HG03558 (cell line): ENCODE measurements around the gene PRKCE.
A peak's percentile ranks its signal among the peaks of the same experiment; 100 is the strongest.

Experiments
- ATAC-seq: cut with Tn5 transposase; IDR thresholded peaks from one replicate; pipeline ENCODE4 v1.9.1; 2021; ENCODE audit warnings: moderate number of reproducible peaks; ENCODE audit not compliant: unreplicated experiment; ENCODE audit errors: extremely low read depth

PRKCE gene

DNA sequence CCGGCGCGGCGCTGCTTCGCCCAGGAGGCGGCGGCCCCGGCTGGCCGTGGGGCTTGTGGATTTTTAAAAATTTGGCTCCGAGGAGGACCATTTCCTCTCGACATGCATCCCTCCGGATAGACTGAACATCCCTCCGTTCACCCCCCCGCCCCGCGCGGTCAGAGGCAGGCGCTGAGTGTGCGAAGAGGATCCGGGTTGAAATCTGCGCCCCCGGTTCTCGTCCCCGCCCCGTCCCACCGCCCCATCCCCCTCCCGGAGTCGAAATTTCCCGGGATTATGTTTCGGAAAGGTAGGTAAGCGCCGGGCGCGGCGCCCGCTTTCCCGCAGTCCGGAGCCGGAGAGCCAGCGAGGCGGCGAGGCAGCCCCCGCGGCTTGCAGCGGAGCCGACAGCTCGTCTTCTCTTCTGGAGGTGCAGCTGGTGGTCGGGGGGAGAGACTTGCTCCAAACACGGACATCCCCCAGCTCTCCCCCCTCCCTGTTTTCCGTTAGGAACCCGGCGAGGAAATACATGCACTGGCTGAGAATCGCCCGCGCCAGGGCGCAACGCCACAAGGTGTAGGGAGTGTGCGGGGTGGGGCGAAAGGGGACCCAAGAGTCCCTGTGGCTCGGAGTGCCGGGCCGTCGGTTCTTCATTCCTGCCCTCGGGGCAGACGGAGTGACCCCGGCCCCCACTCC, at the start of gene PRKCE:
PRKCE (plus strand) TSS at position 261 of the 675 bp plus-strand sequence.
- peak; percentile 4 for ATAC-seq

DNA sequence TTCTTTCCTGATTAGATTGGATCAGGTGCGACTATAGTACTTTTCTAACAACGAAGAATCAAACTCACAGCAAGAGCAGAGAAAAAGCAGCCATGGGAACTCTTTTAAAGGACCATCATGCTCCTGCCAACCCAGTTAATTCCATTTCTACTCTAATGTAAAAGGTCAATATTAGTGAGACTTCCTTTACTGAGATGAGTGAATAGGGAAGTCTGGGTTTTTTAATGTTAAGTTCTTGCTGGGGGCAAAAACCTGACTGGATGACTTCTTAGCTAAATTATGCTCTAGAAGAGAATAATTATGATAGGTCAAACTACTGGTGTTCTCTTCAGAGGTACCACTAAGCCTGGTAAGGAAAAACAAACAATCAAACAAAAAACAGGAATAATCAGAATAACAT, 48.9 kb upstream of the PRKCE start:
- ATAC-seq, result no peak

DNA sequence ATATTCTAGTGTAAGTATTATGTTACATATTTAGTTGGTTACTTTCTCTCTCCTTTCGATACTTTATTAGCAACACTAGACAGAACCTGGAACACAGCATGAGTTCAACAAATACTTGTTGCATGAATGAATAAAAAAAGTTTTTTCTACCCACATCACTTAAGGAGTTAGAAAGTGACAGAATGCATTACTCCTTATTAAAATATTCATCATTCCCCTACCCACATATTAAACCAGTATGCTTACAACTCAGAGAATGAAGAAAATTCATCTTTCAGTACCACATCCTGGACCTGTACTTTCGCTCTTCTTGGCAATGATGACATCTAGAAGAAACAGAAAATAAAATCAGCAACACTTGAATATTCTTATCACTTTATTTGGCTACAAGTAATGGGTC, 46.4 kb upstream of the PRKCE start:
- ATAC-seq, result no peak

- no peak for ATAC-seq
Observed at GRCh38 chr2:45606796-45607195, 44.7 kb upstream of the PRKCE start.

GRCh38 chr2:45607701-45608100, 43.8 kb upstream of the PRKCE start:
- no peak for ATAC-seq

DNA sequence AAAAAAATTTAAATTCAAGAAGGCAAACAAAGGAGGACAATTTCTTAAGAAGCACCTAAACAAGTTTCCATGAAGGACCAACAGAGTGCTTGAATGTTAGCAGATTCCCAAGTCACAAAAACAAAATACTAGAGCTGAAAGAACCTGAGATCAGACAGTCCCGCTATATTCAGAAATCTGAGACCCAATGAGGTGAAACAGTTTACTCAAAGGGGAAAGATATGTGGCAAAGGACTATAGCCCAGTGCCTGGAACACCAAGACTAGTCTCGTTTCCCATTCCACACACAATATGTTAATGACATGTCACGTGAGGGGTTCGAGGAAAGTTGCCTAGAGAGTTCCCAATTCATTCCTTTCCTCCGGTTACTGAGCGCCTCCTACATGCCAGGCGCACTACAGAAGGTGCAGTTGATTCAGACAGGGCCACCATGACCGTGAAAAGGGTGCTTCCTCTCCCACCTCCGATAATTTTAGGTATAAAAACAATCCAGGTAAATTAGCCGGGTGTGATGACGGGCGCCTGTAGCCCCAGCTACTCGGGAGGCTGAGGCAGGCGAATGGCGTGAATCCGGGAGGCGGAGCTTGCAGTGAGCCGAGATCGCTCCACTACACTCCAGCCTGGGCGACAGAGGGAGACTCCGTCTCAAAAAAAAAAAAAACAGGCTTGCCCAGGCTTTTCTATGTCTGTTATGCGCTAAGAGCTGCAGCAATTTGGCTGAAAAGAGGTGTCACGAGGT, 41.0 kb upstream of the PRKCE start:
- ATAC-seq, result peak; percentile 15

- peak; percentile 69 for ATAC-seq
Observed at GRCh38 chr2:45611020-45611859, 40.2 kb upstream of the PRKCE start, which contains the start of gene SRBD1. SRBD1 (minus strand) TSS chr2:45611267; CDS start chr2:45605441, 5,826 bp downstream.

- no peak for ATAC-seq
Observed at GRCh38 chr2:45612285-45612684, 39.2 kb upstream of the PRKCE start.

DNA sequence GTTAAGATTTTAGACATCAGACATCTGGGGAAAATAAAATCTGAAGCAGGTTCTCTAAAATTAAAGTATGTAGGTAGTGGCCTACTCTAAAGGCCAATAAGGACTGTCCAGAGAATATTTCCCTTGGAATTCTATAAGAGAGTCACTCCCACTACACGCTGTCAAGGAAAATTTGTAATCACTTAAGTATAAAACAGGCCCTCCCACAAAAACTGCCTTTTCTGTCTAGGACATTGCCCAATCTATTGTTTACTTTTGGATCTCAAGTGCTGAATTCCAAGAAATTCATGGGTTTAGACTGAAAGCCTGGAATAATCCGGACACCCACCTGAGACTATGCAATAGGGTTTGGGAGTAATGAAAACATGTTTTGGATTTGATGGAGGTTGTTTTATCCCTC, 38.7 kb upstream of the PRKCE start:
- no peak for ATAC-seq

GRCh38 chr2:45614330-45614729, 37.1 kb upstream of the PRKCE start:
- no peak for ATAC-seq

DNA sequence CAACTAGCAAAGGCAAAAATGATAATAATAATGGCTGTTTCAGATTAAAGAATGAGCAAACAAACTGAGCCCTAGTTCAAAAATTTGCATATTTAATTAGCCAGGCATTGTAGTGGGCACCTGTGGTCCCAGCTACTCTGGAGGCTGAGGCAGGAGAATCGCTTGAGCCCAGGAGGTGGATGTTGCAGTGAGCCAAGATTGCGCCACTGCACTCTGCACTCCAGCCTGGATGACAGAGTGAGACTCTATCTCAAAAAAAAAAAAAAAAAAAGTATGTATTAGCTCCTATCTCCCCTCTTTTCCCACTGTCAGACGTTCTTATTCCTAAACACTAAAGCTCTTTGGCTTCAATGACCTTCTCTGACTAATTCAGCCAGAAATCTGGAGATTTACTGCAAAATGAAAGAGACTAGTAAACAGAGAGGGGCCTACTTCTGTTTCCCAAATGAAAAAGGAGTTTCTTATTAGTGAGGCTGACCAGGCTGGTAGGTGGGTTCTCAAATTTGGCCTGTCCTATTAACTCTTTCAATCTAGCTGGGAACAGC, 36.5 kb upstream of the PRKCE start:
- ATAC-seq, result no peak

- no peak for ATAC-seq
Observed at GRCh38 chr2:45616658-45617411, 34.6 kb upstream of the PRKCE start.

DNA sequence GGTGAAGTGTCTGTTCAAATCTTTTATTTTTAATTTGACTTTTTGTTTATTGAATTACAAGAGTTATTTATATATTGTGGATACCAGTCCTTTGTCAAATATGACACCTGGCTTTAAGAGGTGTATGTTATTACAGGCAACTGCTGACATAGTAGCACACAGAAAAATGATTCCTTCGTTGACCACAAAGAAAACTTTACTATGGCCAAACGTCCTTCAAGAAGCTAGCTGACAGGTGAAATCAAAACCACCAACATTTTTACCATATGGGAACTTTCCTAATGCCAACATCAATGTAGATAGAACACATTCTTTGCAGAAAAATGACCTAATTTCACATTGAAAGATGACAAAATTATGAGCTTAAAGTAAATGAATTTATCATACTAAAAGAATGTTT, 34.0 kb upstream of the PRKCE start:
- ATAC-seq, result no peak

- ATAC-seq, result no peak
Observed at GRCh38 chr2:45622336-45623075, 29.0 kb upstream of the PRKCE start.

- ATAC-seq, result no peak
Observed at GRCh38 chr2:45623098-45623497, 28.4 kb upstream of the PRKCE start.

- ATAC-seq, result no peak
Observed at GRCh38 chr2:45625824-45626223, 25.7 kb upstream of the PRKCE start.

DNA sequence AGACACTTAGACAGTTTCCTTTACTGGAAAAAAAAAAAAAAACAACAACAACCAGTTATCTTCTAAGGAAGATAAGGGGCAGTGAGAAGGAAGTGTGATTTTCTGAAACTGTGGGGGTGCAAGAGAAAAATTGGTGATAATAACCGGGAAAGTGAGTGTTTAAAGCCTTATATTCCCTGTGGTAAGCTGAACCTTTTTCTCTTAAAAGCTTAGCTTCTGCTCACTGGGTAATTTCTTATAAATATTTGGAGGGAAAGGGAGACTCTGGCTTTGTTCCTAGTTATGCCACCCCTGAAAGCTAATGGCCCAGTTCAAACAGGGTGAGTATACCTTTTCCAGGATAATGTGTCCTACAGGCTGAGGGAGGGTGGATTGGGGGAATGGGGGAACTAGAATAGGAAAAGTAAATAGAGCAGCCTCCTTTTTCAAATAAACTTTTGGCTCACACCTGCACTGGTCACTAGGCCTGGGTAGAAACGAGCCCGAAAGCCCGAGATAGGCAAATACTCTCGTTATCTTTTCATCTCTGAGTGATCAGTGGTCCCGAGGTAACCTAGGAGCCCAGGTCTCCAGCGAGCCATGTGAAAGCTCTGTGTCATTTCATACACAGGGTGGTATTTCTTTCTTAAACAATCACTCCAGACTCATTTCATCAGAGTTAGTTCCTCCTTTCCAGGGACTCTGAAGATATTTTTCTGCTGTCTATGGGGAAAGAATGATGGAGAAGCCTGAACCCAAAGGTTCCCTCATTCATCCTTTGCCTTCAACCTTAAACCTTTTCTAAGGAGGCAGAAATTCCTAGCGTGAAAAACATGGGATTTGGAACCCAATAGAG, 24.9 kb upstream of the PRKCE start:
- ATAC-seq, result no peak

- no peak for ATAC-seq
Observed at GRCh38 chr2:45627911-45628310, 23.6 kb upstream of the PRKCE start.
